ENCODE data around the gene TSBP1.
A peak's percentile ranks its signal among the peaks of the same experiment; 100 is the strongest.
"Not testable (repeated sequence)": the region's sequence is repeated elsewhere in the genome, so short reads cannot be mapped to it uniquely, and the experiment has no call there.

TSBP1 gene

GRCh38 chr6:32290886-32291450 is 80.7 kb downstream of the TSBP1 start:
- no peak overlapping the region for H3K4me3 ChIP-seq (ENCODE audit: low read depth, low read length)
- no peak for TF ChIP-seq CTCF (conservative IDR thresholded peaks at IDR 0.05; ENCODE audit: low read depth, low read length)
- DNase-seq (ENCODE audit: low read depth), result peak; percentile 12

- TF ChIP-seq CTCF (conservative IDR thresholded peaks at IDR 0.05; ENCODE audit: low read depth, low read length), result no peak
- H3K4me3 ChIP-seq (ENCODE audit: low read depth, low read length), result no peak overlapping the region
- no peak for DNase-seq (ENCODE audit: low read depth)
Measured at GRCh38 chr6:32288426-32288825, 83.3 kb downstream of the TSBP1 start.

GRCh38 chr6:32273801-32274577 is 97.7 kb downstream of the TSBP1 start:
- DNase-seq (ENCODE audit: low read depth); H3K4me3 ChIP-seq (ENCODE audit: low read depth, low read length): not testable (repeated sequence)

- no peak overlapping the region for H3K4me3 ChIP-seq (ENCODE audit: low read depth, low read length)
- no peak for DNase-seq (ENCODE audit: low read depth)
- no peak for TF ChIP-seq CTCF (conservative IDR thresholded peaks at IDR 0.05; ENCODE audit: low read depth, low read length)
Measured at GRCh38 chr6:32271429-32271828, 100.3 kb downstream of the TSBP1 start.

GRCh38 chr6:32268459-32268858 is 103.2 kb downstream of the TSBP1 start:
- not testable (repeated sequence) for H3K4me3 ChIP-seq (ENCODE audit: low read depth, low read length); DNase-seq (ENCODE audit: low read depth)

GRCh38 chr6:32267035-32267434 is 104.7 kb downstream of the TSBP1 start:
- no peak for DNase-seq (ENCODE audit: low read depth)
- H3K4me3 ChIP-seq (ENCODE audit: low read depth, low read length), result no peak overlapping the region
- TF ChIP-seq CTCF (conservative IDR thresholded peaks at IDR 0.05; ENCODE audit: low read depth, low read length), result no peak

- not testable (repeated sequence) for H3K4me3 ChIP-seq (ENCODE audit: low read depth, low read length); DNase-seq (ENCODE audit: low read depth)
Measured at GRCh38 chr6:32257262-32257661, 114.4 kb downstream of the TSBP1 start.

GRCh38 chr6:32255199-32256153 is 116.2 kb downstream of the TSBP1 start:
- peak; percentile 84 for TF ChIP-seq CTCF (conservative IDR thresholded peaks at IDR 0.05; ENCODE audit: low read depth, low read length)
- peak overlapping the region; percentile 54 for H3K4me3 ChIP-seq (ENCODE audit: low read depth, low read length)
- peak; percentile 96 for DNase-seq (ENCODE audit: low read depth)
